Epithelial cell of prostate (primary cell): ENCODE data around the gene THEM5.

ENCODE experiments used
- DNase-seq: peaks from one replicate; pipeline ENCODE4 v3.0.0-alpha.2; 2011; ENCODE audit warnings: low read depth, low spot score
- H3K27ac ChIP-seq: fragments of 450-650 bp; 2 replicates; pipeline ENCODE4 v1.5.1; 2017; ENCODE audit warnings: mild to moderate bottlenecking

Gene THEM5

DNA sequence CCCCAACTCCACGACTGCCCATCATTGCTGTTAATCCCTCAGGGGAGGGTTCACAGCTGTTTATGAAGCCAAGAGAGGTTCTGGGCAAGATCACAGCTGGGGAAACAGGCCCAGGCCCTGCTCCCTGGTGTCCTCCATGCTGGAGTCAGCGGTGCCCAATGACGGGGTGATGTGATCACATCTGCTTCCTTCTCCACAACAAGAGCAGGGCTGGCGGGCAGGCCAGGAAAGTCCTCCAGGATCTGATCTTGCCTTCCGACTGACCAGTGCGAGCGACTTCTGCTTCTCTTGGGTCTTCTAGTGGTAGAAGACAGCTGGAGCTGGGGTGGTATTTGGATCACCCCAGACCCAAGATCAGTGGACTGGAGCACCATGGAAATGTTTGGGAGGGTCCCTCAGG is 47.3 kb downstream of the THEM5 start:
- H3K27ac ChIP-seq: no peak overlapping the region
- no peak for DNase-seq

DNA sequence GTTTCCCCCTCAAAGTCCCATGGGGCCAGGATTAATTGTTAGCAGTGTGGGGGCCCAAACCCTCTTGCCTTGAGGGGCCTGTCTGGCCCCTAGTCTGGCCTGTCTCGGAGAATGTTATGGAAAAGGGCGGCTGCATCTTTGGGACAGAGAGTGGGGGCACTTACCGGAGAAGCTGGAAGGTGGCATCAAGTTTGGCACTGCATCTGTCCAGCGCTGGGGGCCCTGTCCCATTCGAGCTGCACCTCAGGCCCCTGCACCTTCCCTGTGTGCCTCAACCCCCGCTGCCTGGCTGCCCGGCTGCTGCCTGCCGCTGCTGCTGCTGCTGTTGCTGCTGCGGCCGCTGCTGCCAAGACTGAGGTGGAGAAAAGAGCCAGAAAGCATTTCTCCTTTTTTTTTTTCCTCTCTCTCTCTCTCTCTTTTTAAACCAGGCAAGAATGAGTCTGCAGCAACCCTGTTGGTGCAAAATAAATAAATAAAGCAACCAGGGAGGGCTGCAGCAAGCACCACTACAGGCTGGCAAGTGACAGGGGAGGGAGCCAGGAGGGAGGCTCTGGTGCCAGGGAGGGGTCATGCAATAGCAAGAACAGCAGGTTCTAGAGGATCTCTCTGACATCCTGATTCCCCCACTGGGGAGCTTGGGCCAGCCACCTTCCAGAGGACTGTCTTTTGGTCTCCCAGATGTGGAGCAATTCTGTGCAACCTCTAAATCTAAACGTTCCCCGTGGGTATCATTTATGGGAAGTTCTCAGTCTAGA is 48.3 kb downstream of the THEM5 start, which contains the start of gene LINGO4:
LINGO4 (minus strand) TSS at position 354 of the 755 bp plus-strand sequence. CDS start 2,715 bp downstream, outside the sequence.
- DNase-seq: no peak
- no peak within 1 kb of the TSS for H3K27ac ChIP-seq

DNA sequence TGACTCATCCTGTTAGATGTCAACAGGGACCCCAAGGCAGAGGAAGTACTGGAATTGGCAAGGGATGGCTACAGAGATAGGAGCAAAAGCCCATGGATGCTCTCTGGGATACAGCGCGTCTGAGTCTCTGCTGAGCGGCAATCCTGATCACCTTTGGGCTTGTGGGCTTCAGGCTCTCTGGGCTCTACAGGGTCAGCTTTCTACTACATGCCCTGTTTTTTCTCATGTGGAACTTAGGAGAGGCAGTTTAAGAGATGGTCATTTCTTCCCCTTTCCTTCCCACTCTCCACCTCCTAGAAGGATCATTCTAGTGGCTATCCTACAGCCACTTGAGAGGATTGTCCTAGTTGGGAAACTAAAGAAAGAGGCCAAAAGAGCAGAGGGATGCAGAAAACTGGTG is 49.6 kb downstream of the THEM5 start:
- no peak overlapping the region for H3K27ac ChIP-seq
- no peak for DNase-seq

DNA sequence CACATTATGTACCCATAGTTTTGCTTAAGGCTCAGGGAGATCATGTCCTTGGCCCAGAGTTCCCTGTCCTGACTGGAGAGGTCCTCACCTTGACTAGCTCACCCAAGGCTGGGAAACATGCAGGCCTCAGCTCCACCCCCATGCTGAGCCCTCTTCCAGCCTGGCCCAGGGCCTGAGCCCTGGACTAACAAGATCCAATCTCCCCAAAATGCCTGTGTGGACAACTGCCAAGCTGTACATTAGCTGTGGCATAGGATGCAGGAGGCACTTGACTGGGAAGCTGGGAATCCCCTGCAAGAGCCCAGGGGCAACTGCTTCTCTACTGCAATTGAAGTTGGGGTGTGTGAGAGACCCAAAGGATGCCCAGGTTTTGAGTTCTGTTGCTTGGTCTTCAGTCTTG is 50.3 kb downstream of the THEM5 start:
- no peak for DNase-seq
- H3K27ac ChIP-seq: no peak overlapping the region

DNA sequence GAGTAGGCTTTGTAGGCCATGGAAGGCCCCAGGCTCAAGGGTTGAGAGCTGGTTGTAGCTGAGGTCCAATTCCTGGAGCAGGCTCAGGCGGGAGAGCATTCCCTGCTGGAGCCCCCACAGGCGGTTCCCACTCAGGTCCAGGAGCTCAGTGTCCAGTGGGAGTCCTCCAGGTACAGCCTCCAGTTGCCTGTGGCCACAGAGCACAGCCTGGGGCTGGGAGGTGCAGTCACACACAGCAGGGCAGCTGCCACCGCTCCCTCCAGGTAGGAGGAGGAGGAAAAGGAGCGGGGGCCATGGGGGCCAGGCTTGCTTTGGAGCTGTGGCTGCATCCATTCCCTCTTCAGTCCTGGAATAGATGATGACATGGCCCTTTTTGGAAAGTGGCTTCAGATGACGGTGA is 51.1 kb downstream of the THEM5 start:
- no peak for DNase-seq
- H3K27ac ChIP-seq: no peak overlapping the region

DNA sequence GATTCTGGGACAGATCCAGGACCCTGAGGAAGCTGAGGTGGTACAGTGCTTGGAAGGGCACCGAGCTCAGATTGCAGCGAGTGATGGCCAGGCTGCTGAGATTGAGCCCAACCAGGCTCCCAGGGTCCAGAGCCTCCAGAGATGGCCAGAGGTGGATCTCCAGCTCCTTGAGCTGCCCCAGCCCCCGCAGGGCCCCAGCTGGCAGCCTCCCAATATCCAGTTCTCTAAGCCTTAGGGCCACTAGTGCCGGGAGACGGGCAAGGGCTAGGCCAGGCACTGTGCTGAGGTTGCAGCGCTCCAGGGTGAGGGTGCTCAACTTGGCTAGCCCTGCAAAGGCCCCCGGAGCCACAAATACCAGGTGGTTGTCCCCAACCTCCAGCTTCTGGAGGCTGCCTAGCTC is 51.7 kb downstream of the THEM5 start:
- no peak for DNase-seq
- H3K27ac ChIP-seq: no peak overlapping the region

DNA sequence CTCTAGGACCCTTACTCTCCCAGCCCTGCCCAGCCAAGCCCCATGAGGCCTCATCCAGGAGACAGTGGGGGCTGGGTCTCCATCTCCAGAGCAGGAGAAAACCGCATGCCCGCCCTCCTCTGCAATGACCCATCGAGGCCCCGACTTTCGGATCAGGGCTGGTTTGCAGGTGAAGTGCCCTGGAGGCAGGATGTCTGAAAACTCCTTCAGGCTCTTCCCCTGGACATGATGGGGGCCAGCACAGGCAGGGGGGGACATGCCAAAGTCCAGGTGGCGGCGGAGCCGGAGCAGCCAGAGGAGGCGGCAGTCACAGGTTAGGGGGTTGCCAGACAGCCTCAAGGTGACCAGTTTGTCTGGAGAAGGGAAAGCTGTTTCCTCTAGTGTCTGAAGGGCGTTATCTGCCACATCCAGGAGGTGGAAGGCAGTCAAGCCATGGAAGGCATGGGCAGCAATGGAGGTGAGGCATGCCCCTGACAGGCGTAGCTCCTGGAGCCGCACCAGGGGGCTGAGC is 52.1 kb downstream of the THEM5 start:
- no peak overlapping the region for H3K27ac ChIP-seq
- no peak for DNase-seq

DNA sequence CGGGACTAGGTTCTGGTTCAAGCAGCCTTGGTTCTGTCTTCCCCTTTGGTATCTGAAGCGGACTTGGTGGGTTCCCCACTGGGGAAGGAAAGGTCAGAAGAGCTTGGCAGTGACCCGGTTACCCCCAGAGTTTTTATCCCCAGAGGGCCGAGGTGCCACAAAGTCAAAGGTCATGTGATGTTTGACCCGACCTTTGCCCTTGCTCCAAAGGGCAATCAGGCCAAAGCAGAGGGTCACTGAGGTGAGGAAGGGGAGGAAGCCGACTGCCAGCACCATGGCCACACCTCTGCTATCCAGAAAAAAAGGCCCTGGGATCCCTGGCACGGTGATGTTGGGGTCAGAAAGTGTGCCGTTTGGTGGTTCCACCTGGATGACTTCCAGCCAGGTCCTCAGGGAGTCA is 52.7 kb downstream of the THEM5 start:
- H3K27ac ChIP-seq: no peak overlapping the region
- DNase-seq: no peak

DNA sequence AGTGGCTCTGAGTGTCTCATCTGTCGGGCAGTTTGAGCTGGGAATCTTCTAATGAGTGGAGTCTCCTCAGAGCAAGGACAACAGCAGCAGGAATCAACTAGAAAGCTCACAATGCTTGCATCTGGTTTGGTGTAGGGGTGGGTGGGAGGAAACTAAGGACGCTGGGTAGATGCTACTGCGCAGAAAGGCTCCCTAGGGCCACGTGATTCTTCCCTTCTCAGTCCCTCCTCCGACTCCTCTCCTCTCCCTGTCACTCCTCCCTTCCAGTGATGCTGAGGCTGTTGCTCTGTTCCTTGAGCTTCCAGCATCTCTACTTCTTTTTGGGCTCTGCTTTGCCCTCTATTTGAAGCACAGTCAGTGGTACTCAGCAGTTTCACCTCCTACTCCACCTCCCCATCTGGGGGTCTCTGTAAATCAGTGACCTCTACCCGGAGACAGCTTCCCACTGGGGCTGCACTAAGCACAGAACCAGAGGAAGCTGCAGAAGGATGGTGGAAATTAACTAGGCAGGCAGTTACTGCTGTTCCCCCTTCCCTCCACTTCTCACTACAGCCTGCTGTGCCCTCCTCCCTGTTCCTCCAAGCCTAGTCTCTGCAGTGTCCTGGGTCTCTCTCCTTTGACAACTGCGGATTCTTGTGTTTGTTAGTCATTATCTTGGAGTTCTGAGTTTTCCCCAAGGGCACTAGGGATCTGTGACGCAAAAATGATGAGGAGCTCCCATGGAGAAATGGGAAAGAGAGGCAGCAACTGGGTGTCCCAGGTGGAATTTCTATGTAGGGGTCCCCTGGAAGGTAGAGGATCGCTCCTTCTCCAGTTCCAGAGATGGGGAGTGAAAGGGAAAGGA is 54.1 kb downstream of the THEM5 start:
- no peak for DNase-seq

DNA sequence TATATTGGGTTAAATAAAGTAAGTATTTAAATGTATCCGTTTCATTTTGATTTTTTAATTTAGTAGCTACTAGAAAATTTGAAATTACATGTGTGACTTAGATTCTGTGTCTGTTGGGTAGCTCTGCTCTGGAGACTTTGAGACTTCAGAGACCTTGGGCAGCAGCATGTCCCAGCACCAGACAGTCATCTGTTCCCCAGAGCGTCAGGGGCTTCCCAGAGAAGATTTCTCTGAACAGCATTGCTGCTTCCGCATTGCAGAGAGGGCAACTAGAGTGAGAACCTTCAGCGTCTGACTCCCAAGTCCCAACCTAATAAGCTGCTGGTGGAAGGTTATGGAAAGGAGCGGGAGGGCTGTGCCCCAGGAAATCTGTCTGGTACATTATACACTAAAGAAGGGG is 54.9 kb downstream of the THEM5 start:
- no peak for DNase-seq
- no peak overlapping the region for H3K27ac ChIP-seq

More for the DNA sequence above, 54.1 kb downstream of the THEM5 start:
- H3K27ac ChIP-seq: no peak overlapping the region
